Putamen (tissue), 1 donor: Measurements from ENCODE around the gene CFAP119.

Experiments used
- DNase-seq: peaks from one replicate; pipeline ENCODE4 v3.0.0-alpha.2; 2016; ENCODE audit warnings: low spot score

CFAP119 gene

DNA sequence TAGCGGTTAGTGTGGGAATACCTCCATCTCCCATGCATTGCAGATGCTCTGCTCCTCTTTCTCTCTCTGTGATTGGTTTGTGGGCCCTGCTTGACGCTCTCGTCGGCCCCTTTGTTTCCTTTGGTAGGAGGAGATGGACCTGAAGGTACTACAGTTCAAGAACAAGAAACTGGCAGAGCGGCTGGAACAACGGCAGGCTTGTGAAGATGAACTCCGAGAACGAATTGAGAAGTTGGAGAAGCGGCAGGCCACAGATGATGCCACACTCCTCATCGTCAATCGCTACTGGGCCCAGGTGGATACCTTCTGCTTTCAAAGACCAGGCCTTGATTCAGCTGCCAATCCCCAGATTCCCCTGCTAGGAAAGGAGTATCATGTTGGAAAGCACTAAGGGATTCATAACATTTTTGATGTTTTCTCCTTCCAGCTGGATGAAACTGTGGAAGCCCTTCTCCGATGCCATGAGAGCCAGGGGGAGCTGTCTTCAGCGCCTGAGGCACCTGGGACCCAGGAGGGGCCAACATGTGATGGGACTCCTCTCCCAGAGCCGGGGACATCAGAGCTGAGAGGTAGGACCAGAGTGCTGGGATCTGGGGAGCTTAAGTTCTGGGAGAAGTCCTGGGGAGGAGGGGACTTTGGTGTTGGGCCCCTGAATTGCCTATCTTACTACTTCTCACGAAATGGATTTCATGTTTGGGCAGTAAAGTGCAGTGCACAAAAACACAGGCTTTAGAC is 1.3 kb upstream of the CFAP119 start:
- no peak for DNase-seq

DNA sequence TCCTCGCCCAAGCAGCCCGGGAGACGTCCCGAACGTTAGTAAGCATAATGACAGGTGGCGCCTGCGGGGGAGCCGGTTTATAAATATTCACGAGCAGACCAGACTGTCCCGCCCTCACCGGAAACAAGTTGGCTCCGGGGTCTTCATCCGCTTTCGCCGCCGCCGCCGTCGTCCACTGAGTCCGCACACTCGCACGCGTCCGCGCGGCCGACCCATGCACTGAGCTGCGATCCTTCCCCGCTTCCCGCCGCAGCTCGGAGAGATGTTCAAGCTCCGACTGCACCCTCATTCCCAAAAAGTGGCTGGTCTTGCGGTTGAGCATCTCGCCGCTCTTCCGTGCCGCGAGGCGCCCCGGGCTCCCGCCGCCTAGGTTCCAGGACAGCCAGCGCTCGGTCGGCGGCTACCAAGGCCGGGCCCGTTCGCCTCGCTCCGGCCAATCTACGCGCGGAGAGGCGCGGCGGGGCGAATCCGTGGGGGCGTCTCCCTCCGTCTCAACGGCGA is 385 bp downstream of the CFAP119 start:
- DNase-seq: no peak

DNA sequence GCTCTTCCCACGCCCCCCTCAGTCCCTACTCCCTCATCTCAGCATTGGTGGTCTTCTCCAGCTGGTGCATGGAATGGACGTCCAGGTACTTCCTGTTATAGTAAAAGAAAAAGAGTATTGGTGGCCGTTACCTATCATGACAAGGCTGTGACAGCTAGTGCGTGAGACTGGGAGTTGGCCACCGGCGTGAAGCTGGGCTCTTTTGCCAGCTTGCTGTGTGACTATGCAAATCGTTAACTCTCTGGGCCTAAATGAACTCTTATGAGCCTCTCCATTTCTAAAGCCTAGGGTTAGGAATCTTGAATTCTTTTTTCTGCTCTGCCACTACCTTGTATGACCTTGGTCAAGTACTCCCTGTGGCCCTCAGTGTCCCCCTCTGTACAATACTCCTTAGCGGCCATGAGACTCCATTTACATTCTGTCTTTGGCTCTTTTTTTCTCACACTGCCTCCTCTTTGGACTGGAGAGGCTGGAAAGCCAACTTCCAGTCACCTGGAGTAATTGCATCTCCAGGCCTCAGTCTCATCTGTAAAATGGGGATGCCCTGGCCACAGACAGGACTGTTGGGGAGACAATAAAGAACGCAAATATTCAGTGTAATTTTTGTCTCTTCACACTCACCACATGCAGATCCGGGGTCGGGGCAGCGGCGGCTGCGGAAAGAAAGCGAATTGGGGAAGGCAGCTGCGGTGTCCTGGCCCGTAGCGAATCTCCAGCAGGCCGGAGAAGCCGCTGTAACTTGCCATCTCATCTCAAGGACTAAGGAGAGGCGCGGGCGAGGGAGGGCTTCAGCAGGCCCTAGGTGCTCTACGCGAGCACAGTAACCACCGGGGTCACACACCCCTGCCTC is 1.1 kb downstream of the CFAP119 start:
- no peak for DNase-seq

DNA sequence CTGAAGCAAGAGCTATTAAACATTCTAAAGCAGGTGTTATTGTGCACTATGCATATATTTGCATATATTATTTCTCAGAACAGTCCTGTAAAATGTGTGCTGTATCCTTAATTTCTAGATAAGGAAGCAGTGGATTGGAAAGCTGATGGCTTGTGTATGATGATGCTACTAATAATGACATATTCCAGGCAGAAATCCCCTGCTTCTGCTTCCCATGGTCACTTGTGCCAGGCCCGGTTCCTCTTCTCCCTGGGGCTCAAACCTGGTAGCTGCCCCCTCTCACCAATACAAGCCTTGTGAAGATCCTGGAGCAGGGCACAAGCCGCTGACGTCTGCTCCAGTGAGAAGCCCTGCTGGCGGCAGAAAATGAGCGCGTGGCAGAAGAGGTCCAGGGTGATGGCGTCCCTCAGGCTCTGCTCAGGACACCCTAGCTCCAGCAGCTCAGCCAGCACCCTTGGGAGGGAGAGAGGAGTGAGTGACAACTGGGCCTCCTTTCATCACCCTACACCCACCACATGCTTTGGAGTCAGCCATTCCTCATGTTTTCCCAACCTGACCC is 1.8 kb downstream of the CFAP119 start:
- no peak for DNase-seq

DNA sequence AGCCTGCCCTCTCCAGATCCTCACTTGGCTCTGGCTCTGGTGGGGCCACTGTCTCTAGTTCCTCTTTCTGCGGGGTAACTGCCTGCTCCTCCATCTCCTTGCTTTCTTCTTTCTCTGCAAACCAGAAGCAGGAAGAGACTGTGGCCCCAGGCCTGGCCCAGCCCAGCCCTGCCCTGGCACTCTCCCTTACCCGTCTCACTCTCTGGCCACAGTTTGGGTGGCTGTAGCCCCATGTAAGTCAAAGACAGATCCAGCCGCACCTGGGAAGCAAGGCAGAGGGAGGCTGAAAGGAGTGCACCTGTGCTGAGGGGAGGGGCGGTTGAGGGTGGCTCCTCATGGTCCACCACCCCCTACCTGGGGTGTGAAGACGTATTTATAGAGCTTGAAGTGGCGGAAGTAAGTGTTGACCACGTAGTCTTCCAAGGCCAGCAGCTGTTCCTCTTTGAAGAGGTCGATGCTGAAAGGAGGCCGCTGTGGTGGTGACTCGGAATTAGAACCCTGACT is 2.8 kb downstream of the CFAP119 start:
- no peak for DNase-seq

DNA sequence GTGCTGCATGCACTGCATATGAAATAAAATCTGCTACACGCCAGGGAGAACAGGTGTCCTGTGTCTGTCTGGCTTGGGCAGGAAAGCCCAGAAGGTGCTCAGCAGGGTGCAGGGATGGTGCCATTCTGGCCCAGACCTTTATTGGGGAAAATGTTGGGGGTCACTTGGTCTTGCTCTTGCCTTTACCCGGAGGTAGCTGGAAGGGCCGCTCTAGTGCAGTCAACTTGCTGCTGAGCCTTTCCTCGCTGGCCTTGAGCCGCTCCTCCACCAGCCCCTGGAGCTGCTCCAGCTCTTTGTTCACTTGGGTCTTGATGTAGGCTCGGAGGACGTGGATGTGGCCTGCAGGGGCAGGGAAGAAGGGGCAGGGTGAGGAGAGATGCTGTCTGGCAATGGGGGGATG is 4.5 kb downstream of the CFAP119 start:
- DNase-seq: no peak

DNA sequence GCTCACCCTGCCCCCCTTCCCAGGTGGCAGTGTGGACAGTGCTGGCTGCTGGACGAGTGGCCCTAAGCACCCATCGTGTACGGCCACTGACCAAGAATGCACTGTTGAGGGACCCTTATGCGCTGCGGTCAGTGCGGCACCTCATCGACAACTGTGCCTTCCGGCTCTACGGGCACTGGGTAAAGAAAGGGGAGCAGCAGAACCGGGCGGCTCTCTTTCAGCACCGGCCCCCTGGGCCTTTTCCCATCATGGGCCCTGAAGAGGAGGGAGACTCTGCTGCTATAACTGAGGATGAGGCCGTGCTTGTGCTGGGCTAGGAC is 5.1 kb downstream of the CFAP119 start:
- no peak for DNase-seq

DNA sequence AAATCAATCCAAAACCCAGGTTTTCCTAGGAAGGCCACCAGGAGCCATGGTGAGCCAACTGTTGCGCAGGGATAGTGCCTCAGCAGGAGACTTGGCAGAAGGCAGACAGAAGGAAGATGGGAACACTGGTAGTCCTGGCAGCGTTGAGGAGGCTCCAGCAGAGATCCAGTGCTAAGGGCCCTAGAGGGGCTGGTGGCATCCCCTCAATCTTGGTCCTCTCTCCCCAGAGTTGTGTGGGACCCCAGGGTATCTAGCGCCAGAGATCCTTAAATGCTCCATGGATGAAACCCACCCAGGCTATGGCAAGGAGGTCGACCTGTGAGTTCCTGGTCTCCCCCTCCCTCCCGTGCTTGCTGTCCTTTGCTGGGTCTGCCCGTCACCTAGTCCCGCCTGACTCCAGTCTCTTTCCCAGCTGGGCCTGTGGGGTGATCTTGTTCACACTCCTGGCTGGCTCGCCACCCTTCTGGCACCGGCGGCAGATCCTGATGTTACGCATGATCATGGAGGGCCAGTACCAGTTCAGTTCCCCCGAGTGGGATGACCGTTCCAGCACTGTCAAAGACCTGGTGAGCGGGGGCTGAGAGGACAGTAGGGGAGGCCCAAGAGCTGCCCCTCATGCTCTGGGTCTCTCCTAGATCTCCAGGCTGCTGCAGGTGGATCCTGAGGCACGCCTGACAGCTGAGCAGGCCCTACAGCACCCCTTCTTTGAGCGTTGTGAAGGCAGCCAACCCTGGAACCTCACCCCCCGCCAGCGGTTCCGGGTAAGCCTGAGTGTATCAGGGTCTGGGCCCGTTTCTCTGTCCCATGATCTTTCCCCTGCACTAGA is 5.7 kb downstream of the CFAP119 start:
- DNase-seq: no peak

DNA sequence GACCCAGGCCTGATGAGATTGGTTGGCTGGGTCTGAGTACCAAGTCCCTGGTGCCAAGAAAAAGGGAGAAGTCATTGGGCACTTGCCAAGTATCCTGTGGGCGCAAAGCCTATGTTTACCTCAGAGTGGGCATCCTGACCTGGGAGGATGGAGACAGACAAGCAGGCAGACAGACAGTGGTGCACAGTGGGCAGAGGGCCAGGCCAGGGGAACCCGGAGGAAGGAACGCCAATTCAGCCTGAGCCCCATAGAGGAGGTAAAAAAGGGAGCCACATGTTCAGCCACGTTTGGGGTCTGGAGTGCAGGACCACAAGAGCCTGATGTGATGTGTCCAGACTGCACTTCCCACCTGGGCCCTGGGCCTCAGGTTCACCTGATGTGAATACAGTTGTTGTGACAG is 8.3 kb downstream of the CFAP119 start:
- DNase-seq: no peak

DNA sequence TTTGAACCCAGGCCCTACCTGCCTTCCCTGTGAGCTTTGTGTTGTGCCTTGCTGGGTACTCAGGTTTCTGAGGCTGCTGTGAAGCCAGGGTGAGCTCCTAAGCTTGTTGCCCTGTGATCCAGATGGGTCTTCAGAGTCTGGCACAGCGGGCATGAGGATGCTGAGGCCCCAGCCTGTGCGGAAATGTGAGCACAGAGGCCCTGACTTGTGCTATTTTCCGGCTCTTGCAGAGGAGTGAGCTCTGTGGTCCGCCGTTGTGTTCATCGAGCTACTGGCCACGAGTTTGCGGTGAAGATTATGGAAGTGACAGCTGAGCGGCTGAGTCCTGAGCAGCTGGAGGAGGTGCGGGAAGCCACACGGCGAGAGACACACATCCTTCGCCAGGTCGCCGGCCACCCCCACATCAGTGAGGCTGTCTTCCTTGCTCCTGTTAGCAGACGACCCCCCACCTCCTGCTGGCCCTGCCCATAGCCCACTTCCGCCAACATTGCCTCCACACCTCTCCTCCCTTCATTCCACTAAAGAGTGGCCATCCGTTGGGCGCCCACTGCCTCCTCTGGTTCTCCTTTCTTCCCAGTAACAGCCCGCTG is 10.9 kb downstream of the CFAP119 start:
- no peak for DNase-seq

DNA sequence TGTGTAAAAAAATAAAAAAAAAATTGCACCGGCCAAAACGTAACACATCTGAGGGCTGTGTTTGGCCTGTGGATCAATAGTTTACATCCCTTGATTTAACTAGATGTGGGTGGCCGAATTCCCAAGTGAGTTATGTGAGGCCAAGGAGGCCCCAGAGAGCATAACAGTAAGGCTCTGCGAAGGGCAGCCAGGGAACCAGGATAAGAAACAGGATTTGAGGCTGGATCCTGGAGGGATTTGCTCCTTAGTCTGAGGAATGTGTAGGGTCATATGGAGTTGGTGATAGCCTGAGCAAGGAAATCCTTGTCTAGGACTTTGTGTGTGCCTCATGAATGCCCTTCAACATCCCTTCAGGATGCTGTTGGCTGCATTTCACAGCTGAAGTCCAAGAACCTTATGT is 11.7 kb downstream of the CFAP119 start:
- DNase-seq: no peak

DNA sequence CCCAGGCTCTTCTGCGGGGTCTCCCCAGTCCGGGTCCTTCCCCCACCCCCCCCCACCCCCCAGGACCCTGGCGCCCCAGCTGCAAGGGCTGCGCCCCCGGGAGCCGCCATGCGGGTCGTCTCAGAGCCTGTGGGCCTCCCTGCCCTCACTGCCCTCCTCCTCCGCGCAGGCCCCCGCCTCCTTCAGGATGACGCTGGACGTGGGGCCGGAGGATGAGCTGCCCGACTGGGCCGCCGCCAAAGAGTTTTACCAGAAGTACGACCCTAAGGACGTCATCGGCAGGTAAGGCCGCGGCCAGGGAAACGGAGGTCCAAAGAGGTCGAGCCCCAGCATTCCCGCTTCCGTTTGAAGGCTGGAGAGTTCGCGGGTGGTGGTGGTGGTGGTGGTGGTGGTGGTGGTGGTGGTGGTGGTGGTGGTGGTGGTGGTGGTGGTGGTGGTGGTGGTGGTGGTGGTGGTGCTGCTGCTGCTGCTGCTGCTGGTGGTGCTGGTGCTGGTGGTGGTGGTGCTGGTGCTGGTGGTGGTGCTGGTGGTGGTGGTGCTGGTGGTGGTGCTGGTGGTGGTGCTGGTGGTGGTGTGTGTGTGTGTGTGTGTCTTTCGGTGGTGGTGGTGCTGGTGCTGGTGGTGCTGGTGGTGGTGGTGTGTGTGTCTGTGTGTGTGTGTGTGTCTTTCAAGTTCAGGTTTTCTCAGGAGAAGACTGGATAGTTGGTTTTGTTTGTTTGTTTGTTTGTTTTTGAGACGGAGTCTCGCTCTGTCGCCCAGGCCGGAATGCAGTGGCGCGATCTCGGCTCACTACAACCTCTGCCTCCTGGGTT is 13.0 kb downstream of the CFAP119 start:
- DNase-seq: no peak

DNA sequence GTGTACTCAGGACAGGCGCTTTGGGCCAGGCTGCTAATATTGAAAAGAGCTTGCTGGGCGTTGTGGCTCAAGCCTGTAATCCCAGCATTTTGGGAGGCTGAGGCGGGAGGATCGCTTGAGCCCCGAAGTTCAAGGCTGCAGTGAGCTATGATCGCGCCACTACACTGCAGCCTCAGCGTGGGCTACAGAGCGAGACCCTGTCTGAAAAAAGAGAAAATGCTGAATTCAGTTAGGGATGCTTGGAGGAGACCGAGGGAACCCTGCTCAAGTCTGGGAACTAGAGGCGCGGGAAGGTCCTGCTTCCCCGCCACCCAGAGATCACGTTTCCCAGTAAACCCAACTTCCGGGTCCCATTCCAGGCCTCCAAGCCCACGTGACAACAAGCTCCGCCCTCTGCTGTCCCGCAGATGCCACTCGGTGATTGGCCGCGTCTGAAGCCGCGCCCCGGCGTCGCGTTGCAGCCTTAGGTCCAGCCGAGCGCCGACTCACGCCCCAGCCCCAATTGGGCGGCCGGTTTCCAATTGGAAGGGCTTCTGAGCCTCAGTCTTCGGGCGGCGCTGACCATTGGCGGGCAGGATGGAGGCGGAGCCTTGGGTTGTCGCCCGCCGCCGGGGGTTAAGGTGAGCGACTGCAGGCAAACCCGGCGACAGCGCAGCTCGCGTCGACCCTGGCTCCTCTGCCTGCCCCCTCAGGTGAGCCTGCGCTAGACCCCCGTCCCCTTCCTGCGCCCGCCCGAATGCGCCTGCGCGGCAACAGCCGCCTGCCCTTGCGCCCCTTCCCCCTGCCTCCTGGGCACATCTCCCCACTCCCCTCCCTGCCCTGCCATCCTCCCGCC is 13.8 kb downstream of the CFAP119 start, which contains the start of gene PHKG2:
Gene PHKG2 (plus strand): TSS at position 627 of the 835 bp plus-strand sequence. CDS start 396 bp downstream, outside the sequence.
- DNase-seq: peak; percentile 99

DNA sequence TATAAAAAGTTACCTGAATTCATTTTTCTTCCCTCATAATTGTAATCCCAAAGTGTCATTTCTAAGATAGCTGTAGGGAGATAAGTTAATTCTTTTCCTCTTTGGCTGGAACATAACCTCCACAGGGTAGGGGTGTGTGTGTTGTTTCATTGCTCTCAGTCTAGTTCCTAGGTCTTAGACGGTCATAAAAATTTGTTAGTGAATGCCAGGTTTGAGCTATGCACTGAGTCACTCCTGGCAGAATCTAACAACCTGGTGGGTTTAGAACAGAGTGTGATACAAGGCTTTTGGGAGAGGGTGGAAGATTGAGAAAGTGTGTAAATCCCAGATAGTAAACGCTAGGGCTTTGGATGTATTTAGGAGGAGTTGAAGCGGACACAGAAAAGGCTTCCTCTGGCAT is 14.5 kb downstream of the CFAP119 start:
- DNase-seq: no peak

DNA sequence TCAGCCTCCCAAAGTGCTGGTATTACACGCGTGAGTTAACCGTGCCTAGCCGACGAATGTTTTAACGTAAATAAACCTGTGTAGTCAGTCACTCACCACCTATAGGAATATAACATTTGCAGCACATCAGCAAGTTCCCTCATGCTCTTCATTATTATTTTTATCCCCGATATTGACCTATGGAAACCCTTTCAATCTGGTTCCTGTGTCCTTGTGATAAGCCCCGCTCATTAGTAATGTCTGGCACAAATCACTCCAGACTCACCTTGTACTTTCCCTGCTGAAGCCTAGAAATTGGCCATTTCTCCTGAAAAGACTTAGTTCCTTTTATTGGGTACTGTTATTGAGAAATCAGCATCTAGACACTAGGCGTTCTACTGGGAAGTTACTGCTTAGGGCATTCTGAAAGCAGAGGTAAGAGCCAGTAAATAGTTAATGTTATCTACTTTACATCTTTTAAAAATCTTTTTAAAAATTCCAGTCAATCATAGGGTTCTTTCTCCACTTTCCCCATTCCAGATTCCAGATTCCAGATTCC is 15.2 kb downstream of the CFAP119 start:
- DNase-seq: no peak

DNA sequence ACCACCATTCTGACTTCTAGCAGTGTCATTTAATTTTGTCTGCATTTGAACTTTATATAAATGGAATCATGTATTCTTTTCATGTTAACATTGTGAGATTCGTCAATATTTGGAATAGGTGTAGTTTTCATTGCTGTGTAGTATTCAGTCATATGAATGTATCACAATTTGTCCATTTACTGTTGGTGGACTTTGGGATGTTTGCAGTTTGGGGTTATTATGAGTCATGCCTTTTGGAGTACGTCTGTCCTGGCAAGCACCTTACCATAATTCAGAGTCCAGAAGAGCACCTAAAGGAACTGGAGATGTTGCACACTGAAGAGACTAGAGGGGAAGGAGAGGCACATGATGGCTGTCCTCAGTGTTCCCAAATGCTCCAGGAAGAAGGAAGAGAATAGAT is 16.8 kb downstream of the CFAP119 start:
- no peak for DNase-seq

DNA sequence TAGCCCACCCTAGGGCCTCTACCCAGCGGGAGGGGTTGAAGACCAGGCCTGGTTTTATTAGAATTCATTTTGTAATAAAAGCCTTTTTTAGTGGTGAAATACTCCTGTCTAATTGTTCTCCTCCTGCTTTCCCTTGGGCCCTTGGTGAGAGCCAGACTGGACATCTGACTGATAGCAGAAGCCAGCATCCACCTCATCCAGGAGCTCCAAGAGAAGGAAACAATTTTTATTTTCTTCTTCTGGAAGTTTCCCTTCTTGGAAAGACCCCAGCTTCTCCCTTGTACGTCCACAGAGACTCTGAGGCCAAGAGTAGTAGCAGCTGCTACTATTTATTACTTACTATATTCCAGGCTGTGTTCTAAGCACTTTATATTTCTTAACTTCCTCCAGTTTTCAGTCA is 17.7 kb downstream of the CFAP119 start:
- DNase-seq: no peak

DNA sequence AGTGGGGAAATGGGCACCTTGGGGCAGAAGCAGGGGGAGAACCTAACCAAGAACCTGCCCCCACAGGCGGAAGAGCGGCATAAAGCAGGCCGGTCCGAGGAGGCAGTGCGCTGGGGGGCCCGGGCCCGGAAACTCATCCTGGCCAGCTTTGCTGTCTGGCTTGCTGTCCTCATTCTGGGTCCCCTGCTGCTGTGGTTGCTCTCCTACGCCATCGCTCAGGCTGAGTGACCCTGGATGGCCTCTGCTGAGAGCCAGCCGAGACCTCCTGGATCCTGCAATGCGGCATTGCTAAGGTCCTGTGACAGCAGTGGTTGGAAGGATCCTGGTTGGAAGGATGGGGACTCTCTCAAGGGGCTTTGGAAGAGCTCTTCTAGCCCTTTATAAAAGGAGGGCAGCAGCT is 18.1 kb downstream of the CFAP119 start:
- DNase-seq: no peak

DNA sequence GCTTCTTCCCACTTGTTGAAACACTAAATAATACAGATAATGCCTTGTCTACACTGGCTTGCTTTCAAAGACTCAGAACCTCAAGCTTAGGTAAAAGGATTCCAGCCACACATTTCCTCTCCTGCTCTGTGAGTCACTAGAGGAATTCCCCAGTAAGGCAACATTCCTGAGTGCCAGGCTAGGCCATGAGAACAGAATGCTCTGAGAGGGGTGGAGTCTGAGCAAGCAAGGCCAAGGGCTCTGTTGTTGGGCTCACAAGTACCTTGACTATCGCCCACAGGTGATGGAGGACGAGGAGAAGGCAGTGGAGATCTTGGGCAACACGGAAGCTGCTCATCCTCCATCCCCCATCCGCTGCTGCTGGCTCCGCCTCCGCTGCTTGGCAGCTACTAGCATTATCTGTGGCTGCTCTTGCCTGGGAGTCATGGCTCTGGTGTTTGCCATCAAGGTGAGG is 20.4 kb downstream of the CFAP119 start:
- no peak for DNase-seq
